Kidney epithelial cell (primary cell): ENCODE results near the gene TNNT2. TPM values are rescaled to one million over a fixed set of nuclear protein-coding genes. Genes with fewer than 3 reads are reported as not detected.

Source experiments
- DNase-seq: peaks from one replicate; pipeline ENCODE4 v3.0.0-alpha.2; 2010; ENCODE audit warnings: low read depth
- H3K27me3 ChIP-seq: 2 replicates; pipeline ENCODE4 v1.6.0; 2011; ENCODE audit warnings: low read length; ENCODE audit not compliant: control insufficient read depth, insufficient read depth
- H3K36me3 ChIP-seq: 2 replicates; pipeline ENCODE4 v1.5.1; 2011; ENCODE audit warnings: low read length; ENCODE audit not compliant: control insufficient read depth, insufficient read depth
- H3K4me3 ChIP-seq: 2 replicates; pipeline ENCODE4 v1.5.1; 2011; ENCODE audit warnings: low read depth, mild to moderate bottlenecking, control low read depth, low read length
- total RNA-seq: library from RNA; depleted of rRNA; stranded (reverse); fragments of >200 nt; gene quantifications from 2 replicates; pipeline ENCODE4 v1.2.3, GENCODE V29; 2015
- TF ChIP-seq, protein P1 (sequence below): IDR thresholded peaks from 2 replicates; pipeline ENCODE4 v1.5.1; 2011; ENCODE audit warnings: mild to moderate bottlenecking, moderate library complexity, low read length, control low read depth, inconsistent platforms; ENCODE audit not compliant: insufficient read depth, poor library complexity, severe bottlenecking

TNNT2 gene
- total RNA-seq, 1 donor from 2014 or later = 0.08 TPM

DNA sequence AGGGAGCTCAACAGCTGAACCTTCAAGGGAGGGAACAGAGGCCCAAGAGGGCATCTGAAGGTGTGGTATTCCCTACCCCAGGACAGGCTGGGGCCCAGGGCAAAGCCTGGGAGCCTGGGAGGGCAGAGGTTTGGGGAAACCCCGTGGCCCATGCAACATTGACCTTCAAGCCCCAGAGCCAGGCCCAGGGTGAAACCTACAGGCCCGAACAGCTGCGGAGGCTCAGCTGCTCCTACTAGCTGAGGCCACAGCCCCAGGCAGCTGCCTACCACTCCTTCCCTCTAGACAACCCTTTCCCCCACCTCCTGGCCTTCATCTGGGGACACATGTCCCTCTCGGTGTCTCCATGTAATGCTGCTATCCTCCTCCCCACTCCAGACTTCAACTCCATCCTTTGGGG, 18.5 kb upstream of the TNNT2 start:
- Histone ChIP-seq H3K27me3 (no peaks in the 10 kb centered on the region), H3K36me3 (no peaks in the 10 kb centered on the region), H3K4me3 (no peak overlapping the region)
- no peak for DNase-seq
- TF ChIP-seq, protein P1, sequence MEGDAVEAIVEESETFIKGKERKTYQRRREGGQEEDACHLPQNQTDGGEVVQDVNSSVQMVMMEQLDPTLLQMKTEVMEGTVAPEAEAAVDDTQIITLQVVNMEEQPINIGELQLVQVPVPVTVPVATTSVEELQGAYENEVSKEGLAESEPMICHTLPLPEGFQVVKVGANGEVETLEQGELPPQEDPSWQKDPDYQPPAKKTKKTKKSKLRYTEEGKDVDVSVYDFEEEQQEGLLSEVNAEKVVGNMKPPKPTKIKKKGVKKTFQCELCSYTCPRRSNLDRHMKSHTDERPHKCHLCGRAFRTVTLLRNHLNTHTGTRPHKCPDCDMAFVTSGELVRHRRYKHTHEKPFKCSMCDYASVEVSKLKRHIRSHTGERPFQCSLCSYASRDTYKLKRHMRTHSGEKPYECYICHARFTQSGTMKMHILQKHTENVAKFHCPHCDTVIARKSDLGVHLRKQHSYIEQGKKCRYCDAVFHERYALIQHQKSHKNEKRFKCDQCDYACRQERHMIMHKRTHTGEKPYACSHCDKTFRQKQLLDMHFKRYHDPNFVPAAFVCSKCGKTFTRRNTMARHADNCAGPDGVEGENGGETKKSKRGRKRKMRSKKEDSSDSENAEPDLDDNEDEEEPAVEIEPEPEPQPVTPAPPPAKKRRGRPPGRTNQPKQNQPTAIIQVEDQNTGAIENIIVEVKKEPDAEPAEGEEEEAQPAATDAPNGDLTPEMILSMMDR = no peak

DNA sequence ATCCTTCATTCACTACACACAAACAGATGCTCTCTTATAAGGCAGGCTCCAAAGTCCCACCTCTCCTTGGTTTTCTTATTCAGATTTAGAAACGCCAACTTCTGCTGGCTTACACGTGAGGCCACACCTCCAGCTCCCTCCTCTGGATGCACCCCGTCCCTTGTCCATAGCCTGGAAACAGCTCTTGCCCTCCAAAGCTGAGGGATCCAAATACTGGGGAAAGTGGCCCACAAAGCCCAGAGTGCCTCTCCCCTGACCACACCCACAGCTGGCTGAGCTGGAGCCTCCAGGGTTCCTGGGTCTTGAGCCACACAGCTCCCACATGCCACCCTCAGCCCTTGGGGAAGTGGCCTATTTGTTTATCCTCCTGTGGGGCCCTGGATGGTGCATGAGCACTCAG, 17.1 kb upstream of the TNNT2 start:
- Histone ChIP-seq H3K4me3 (no peak overlapping the region), H3K36me3 (no peaks in the 10 kb centered on the region), H3K27me3 (no peaks in the 10 kb centered on the region)
- TF ChIP-seq, protein P1 = no peak
- no peak for DNase-seq

GRCh38 chr1:201393076-201393475, 15.6 kb upstream of the TNNT2 start:
- TF ChIP-seq, protein P1 = no peak
- Histone ChIP-seq H3K27me3 (no peaks in the 10 kb centered on the region), H3K36me3 (no peaks in the 10 kb centered on the region), H3K4me3 (no peak overlapping the region)
- no peak for DNase-seq

- Histone ChIP-seq H3K27me3 (no peaks in the 10 kb centered on the region), H3K36me3 (no peaks in the 10 kb centered on the region), H3K4me3 (no peak overlapping the region)
- TF ChIP-seq, protein P1 = no peak
- DNase-seq = no peak
Measured at GRCh38 chr1:201391651-201392511, 14.4 kb upstream of the TNNT2 start.

DNA sequence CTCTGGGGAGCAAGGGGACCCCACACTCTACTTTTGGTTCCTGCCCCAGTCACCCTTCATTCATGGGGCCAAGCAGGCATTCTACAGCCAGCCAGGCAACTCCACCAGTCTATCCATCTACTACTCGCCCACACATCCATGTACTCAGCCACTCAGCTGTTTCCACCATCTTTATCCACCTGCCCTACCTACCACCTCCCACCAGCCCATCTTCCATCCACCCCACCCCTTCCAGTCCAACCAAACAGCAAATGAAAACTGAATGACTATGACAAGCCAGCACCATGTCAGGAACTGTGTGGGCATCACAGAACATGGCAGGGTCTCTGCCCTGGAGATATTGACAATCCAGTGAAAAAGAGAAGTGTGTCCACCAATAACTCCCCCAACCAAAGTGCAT, 13.7 kb upstream of the TNNT2 start:
- Histone ChIP-seq H3K36me3 (no peaks in the 10 kb centered on the region), H3K4me3 (no peak overlapping the region), H3K27me3 (no peaks in the 10 kb centered on the region)
- TF ChIP-seq, protein P1 = no peak
- DNase-seq = no peak

DNA sequence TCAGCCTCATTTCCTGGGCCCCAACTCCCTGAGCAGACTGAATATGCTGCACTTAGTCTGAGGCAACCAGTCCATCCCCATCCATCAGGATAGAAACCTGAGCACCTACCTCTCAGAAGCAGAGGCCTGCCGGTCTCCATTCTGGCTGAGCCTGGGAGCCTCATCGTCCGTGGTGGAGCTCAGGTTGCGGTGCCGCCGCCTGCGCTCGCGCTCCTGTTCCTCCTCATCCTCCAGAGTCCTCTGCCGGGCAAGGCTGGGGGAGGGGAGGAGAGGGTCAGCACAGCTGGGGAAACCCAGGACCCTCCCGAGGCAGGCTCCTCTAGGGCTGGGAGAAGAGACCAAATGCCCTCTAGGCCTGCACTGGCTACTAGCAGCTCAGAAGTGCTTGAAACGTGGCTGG, 11.6 kb upstream of the TNNT2 start:
- Histone ChIP-seq H3K27me3 (no peaks in the 10 kb centered on the region), H3K36me3 (no peaks in the 10 kb centered on the region), H3K4me3 (no peak overlapping the region)
- no peak for DNase-seq
- TF ChIP-seq, protein P1 = no peak
